GM21528 (cell line): ENCODE data around the gene PCDH9.
"Not testable (repeated sequence)": the region's sequence is repeated elsewhere in the genome, so short reads cannot be mapped to it uniquely, and the experiment has no call there.

Source experiments
- ATAC-seq: cut with Tn5 transposase; IDR thresholded peaks from one replicate; pipeline ENCODE4 v1.9.1; 2021; ENCODE audit warnings: mild to moderate bottlenecking, moderate library complexity; ENCODE audit not compliant: unreplicated experiment, low FRiP score

PCDH9 gene

GRCh38 chr13:66937423-66937822 is 292.7 kb downstream of the PCDH9 start:
- ATAC-seq: no peak

- ATAC-seq: no peak
Measured at GRCh38 chr13:66933994-66934393, 296.1 kb downstream of the PCDH9 start.

DNA sequence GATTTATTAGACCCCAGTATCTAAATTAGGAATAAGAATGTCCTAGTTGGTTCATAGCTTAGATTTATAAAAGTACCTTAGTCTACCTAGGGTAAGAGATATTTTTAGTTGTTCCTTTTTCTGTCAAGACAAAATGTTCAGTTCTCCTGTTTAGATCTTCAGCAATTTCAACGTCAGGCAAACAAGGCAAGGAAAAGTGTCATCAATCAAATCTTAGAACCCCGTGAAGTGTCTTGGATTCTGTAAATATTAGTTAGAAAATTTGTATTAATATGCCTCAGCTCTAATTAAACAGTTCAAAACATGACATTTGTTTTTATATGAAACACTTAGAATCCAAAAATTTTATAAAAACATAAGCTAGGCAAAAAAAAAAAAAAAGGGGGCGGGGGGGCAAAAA is 296.6 kb downstream of the PCDH9 start:
- no peak for ATAC-seq

DNA sequence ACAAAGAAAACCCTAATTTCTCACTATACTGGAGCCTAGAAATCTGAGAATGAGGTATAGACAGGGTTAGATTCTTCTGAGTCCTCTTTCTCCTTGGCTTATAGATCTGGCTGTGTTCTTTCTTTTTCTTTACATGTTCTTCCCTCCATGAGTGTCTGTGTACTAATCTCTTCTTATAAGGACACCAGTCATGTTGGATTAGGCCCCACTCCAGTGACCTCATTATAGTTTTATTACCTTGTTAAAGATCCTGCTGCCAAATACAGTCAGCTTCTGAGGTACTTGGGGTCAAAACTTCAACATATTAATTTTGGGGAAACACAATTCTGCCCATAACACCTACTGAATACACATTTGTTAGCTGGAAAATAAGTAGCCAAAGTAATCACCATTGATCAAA is 302.6 kb downstream of the PCDH9 start:
- no peak for ATAC-seq

- no peak for ATAC-seq
Measured at GRCh38 chr13:66926851-66927524, 303.1 kb downstream of the PCDH9 start.

GRCh38 chr13:66926200-66926850 is 303.8 kb downstream of the PCDH9 start:
- no peak for ATAC-seq

DNA sequence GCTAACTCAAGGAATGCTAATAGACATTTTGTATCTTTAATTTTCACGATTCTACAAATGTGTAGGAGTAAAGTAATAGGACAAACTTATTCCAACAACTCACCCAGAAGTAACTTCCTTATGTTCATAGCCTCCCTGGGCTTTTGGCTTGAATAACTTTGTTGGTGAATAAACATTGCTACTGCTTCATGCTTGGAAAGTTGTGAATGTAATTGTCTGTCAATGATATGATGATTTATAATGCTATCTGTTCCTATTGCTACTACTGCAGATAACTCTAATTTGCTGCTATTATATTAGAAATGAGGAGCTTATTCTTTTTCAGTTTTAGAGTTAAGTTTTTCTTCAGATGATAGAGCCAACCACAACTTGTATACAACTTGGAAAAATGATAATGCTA is 307.7 kb downstream of the PCDH9 start:
- no peak for ATAC-seq

DNA sequence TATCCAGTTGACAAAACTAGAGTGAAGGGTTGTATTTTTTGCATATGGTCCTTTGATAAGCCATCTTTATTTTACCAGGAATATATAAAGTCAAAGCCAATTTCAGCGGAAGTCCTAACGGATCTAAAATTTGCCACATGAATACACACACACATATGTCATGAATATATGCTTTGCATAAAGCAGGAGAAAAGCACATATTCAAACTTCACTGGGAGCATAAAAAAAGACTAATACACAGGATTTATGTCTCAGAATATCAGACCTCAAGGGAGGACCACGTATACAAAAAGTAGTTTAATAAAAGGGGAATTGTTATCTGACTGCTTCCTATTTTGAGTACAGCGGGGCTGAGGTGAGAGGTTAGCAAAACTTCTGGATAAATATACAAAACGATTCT is 308.7 kb downstream of the PCDH9 start:
- no peak for ATAC-seq

DNA sequence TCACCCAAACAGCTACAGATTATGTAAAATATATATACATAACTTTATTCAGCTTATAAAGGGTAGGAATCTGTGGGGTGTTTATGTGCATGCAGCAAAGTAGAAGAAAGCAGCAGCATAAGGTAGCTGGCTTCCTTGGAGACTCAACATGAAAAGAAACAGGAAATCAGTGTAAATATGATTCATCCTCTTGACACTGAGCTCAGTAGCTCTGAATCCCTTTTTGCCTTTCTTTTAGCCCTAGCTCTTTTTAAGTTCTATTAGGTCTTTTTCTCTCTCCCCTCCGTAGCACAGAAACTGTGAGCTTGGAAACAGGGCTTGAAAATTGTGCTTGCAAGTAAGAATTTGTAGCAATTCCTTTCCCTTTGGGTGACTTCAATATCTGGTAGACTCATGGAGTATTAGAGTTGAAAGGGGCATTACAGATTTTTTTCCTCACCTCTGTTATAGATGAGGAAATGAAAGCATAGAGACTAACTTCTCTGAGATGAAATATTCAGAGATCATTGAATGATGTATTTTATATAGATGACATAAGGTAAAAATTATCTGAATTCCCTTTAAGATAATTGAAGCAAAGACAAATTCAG is 314.4 kb downstream of the PCDH9 start:
- ATAC-seq: no peak

DNA sequence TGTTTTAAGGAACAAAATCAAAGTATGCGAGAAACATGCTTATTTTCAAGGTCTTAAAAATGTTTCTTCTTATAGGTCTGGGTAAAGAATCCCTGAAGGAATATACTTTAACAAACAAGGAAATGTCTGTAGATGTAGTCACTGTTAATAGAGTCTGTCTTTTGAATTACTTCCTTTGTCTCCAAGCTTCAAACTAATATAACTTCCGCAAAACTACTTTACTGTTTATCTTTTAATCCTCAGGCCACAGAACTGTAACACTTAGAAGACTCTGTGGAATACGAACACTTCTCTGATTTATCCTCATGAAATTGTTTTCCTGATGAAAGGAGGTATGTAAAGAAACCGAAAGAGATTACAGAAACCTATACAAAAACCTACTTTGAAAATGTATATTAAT is 316.0 kb downstream of the PCDH9 start:
- no peak for ATAC-seq

- ATAC-seq: no peak
Measured at GRCh38 chr13:66911411-66911939, 318.7 kb downstream of the PCDH9 start.

DNA sequence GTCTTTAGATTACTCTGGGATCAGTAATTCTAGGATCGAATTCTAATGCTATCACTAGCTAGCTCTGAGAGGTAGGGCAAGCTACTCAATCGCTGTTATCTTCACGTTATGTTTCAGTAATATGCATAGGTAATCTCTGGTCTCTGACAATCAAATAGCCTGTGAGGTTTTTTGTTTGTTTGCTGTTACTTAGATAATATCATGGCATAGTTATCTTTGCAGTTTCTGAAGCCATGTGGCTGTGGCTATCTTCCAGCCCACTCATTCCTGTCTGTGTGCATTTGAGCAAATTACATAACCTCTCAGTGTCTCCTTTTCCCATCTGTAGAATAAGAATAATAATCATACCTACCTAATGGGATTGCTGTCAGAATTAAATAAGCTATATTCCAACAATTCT is 330.2 kb downstream of the PCDH9 start:
- ATAC-seq: no peak

DNA sequence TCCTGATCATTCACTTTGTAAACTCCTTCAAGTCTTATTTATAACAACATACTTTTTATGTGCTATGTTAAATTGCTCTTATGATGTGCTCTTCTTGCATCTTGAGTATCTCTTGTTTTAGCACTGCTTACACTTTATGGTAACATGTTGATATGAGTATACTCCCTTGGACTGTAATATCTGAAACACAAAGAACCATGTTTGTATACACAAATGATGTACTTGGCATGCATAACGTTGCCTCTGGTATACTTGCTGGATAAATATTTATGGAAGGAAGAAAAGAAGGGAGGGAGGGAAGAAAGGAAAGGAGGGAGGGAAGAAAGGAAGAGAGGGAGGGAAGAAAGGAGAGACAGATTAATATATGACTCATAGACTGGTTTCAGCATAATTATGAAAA is 333.2 kb downstream of the PCDH9 start:
- no peak for ATAC-seq

DNA sequence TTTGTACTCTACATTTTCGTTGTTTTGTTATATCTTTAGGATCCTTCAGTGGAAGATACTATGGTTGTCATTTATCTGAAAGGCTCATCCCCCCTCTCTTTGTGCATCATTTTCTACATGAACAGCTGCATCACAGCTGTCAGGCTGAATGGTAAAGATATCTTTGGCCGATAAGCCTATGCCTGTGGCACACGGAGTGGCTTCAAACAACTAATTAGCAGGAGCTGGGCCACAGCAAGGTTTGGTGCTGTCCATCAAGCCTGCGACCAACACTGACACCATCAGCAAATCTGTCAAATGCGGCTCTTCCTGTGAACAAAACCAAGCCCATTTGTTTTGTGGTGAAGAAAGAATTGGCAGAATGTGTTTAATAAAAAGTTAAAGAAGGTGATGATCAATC is 334.4 kb downstream of the PCDH9 start:
- no peak for ATAC-seq

GRCh38 chr13:66895320-66895719 is 334.8 kb downstream of the PCDH9 start:
- no peak for ATAC-seq

DNA sequence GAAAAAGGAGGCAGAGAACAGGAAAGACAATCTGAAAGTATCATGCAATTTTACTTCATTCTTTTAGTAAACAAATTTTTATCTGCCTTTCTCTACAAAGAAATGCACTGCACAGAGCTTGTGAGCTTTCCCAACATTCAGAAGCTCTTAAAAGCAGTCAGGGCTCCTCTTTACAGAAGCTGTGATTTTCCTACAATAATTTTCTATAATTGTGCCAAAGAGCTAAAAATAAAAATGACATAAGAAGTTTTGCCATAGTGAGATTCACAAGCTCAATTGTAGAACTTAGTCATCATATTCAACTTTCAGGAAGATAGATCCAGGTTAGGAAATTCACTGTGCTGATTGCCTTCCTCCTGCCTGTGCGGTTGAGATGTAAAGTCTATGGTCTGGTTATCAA is 341.4 kb downstream of the PCDH9 start:
- ATAC-seq: no peak

DNA sequence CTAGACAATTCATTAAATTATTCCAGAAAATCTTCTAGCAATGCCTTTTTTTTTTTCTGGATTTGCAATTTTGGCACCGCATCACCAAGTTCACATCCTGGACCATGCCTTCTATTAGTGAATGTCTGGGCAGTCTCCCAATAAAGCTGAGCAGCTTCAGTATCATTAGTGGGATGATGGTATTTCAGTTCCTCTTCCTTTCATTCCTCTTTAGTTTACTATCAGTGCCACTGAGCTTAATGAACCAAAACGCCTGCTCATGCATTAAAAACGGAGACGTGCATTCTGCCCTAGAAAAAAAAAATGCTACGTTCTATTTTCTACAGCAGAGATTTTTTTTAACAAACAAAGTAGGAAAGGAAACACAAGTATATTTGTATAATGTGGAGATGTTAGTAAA is 343.0 kb downstream of the PCDH9 start:
- peak; percentile 80 for ATAC-seq

DNA sequence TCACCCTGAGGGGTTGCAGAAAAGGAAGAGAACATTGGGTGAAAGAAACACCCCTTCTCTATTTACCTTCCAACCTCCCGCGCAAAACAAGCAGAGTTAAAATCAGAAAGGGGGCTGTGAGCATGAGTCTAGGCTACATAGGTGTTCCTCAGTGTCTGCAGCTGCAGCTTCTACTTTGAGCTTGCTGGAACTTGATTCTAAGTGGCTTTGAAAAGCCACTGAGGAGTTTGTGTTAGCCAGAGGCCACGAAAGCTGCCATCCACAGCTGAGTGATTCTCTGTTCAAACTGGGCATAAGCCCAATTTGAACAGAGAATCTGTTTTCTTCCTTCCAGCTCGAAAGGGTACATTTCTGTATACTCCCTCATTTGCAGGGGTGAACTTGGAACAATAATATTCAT is 343.9 kb downstream of the PCDH9 start:
- no peak for ATAC-seq

GRCh38 chr13:66881170-66881569 is 349.0 kb downstream of the PCDH9 start:
- ATAC-seq: not testable (repeated sequence)

DNA sequence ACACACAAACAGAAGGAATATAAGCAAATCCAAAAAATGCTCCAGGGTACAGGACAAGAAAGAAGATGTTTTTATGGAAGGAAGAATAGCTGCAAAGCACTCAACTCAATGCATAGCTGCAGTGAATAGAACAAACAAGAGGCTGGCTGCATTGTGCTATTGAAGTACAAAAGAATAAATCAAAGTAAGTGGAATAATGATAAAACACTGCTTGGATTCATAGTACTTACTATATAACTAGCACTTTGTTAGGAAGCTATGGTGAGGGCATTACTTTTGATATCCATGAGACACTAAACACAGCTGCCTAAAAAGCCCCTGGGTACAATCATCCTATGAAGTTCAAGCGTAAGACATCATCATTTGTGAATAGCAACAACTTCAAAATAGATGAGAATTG is 350.1 kb downstream of the PCDH9 start:
- ATAC-seq: no peak

DNA sequence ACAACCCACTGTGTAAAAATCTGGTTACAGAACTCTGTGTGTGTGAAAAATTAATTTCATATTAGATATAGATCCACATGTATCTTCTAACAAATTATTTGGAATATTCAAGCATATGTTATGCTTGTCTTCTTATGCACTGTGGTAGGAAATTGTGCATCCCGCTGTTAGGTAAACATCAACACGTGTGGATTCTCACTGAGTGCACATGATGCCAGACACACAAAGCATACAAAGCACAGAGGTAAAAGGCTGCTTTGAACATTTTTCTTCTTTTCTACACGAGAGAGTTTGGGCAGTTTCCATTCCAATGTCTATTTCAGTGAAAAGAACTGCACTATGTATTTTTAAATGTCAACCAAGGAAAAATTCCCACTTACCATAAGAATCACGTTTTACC is 354.9 kb downstream of the PCDH9 start:
- no peak for ATAC-seq

GRCh38 chr13:66864627-66865026 is 365.5 kb downstream of the PCDH9 start:
- no peak for ATAC-seq
